22Rv1 (cell line): ENCODE data around the gene SNX24.

Experiments
- CTCF ChIP-seq: fragments of 450-650 bp; IDR thresholded peaks from 2 replicates; pipeline ENCODE4 v1.5.1; 2017; ENCODE audit warnings: mild to moderate bottlenecking
- ZFX ChIP-seq: fragments of 450-650 bp; IDR thresholded peaks from 2 replicates; pipeline ENCODE4 v1.6.1; 2017; ENCODE audit warnings: antibody characterized with exemption, borderline replicate concordance

GRCh38 chr5:122996091-122996490 lies 150.7 kb downstream of the SNX24 start:
- no peak for TF ChIP-seq CTCF
- no peak for TF ChIP-seq ZFX
